Subcutaneous adipose tissue (tissue), 4 donors: Measurements from ENCODE around the gene PAF1. TPM values are rescaled to one million over a fixed set of nuclear protein-coding genes. Genes with fewer than 3 reads are reported as not detected.

ENCODE experiments used
- CTCF ChIP-seq: fragments of 450-650 bp; IDR thresholded peaks from one replicate; pipeline ENCODE4 v1.5.1; 2016; ENCODE audit warnings: low read depth, mild to moderate bottlenecking, control low read depth, antibody characterized with exemption, moderate library complexity
- total RNA-seq, 4 donors: library from RNA; depleted of rRNA; stranded (reverse); fragments of >200 nt; gene quantifications; one replicate each; pipeline ENCODE4 v1.1.0, GENCODE V29; 2016

The PAF1 gene
- total RNA-seq, 4 donors from 2014 or later: 24.3 to 32.4 (median 30.2) TPM

DNA sequence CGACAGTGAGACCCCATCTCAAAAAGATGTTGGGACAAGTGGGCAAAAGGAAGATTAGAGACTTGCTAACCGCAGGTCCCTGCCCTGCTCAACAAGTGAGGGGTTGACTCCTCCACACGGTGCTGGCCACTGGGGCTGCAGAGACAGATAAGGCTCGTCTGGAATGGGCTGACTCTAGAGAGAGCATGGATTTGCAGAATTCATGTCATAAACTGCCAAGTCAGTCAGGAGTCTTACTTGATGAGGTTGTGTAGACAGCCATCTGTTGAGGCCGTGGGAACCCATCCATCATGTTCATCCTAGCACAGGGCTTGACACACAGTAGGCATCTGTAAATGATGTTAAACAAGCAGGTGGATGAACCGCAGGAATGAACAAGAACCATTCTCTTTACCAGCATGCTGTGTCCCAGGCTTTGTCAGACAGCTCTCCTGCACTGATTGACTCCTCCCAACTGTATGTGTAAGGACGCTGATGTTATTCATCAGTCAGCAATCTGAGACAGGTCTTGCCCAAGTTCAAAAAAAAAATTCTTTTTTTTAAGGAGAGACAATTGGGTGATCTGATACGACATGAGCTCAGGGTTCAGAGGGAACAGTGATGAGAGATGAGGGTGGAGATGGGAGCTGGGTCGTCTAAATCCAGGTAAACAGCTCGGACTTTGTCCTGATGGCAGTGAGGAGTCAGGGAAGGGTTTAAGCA is 8.8 kb downstream of the PAF1 start:
- TF ChIP-seq CTCF: no peak

- no peak for TF ChIP-seq CTCF
These were observed 10.1 kb downstream of the PAF1 start for GRCh38 chr19:39380521-39381502.

DNA sequence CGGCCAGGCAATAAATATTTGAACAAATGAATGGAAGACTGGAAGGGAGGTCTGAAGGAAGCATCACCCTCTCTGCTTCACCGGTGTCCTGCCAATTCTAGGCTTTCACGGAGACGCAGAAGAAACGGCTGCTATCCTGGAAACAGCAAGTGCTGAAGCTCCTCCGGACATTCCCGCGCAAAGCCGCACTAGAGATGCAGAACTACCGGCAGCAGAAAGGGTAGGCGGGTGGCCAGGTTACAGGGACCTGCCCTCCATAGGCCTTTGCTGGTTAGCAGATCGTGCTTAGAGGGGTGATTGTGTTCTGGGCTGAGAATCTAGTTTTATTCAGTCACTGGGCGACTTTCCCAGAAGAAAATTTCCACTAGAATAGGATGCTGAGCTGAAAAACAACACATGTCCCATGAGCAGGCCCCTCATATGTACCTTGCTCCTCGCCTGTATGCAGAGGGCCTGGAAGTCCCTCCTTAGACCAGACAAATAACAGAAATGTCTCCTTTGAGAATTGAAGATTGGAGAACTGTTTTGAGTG is 11.0 kb downstream of the PAF1 start:
- no peak for TF ChIP-seq CTCF

- no peak for TF ChIP-seq CTCF
These were observed 13.2 kb downstream of the PAF1 start for GRCh38 chr19:39377373-39378362.

DNA sequence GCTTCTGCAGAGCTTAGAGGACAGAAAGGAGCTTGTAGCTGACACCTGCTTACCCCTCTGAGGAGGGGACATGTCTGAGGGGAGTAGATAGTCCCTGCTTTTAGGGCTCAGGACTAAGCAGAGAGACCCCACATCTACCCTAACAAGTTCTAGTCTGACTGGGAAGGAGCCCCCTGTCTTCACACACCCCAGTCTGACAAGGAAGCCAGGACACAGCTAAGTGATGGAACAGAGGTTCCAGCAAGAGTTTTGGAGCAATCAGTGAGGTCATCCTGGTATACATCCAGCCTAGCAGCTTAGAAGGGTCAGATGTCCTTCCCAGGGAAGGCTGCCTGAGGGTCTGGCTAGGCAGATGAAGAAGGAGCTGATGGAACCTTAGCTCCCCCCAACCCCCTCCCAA is 15.0 kb downstream of the PAF1 start:
- TF ChIP-seq CTCF: no peak

- TF ChIP-seq CTCF: no peak
These were observed 18.0 kb downstream of the PAF1 start for GRCh38 chr19:39372941-39373340.
